HepG2 (cell line): Measurements from ENCODE around the gene ANKRD37. TPM values are rescaled to one million over a fixed set of nuclear protein-coding genes. Genes with fewer than 3 reads are reported as not detected.

Experiments used
- ATAC-seq: fragments of 200-7000 bp; cut with Tn5 transposase; 3 replicates; pipeline ENCODE4 v1.9.1; 2020; ENCODE audit warnings: mild to moderate bottlenecking, moderate library complexity
- BruUV-seq: library from RNA; stranded (reverse); fragments of 400-500 nt; replicated peaks from 2 replicates; lab custom pipeline; 2021; lab: Mats Ljungman, UMichigan
- CTCF ChIA-PET: fragments of 300-600 bp; formaldehyde crosslinking; extraction: SDS; loops from one replicate; lab custom pipeline; 2021; ENCODE audit warnings: low total read pairs, inconsistent platforms, low intra/inter-chr PET ratio; lab: Yijun Ruan, JAX
- POLR2A ChIA-PET: fragments of 350-600 bp; sonication (Branson Sonifier 250); formaldehyde crosslinking; loops from one replicate; lab custom pipeline; 2020; ENCODE audit warnings: antibody characterized with exemption, inconsistent platforms; lab: Yijun Ruan, JAX
- DNase-seq: peaks from one replicate; pipeline ENCODE4 v3.0.0-alpha.2; 2015; ENCODE audit warnings: low spot score
- FAIRE-seq: peaks from 3 replicates; lab custom pipeline; 2011; peaks lifted over from hg19 to GRCh38; lab: Jason Lieb, UNC
- H2AFZ ChIP-seq: one replicate; pipeline ENCODE4 v1.6.1; 2011; ENCODE audit warnings: low read length, inconsistent platforms
- H3K27ac ChIP-seq: fragments of 300-600 bp; 3 replicates; pipeline ENCODE4 v1.8.0; 2011; ENCODE audit warnings: mixed run types, mild to moderate bottlenecking, mixed read lengths, low read length, inconsistent platforms; ENCODE audit not compliant: insufficient read depth; ENCODE audit errors: extremely low read length
- H3K27me3 ChIP-seq, 2 experiments: fragments of 200-600 bp in 1 of 2; 2 replicates in 1 of 2; 3 replicates in 1 of 2; pipeline versions ENCODE4 v1.6.0 to v1.8.0; 2011; ENCODE audit warnings: low read length in 2 of 2, mild to moderate bottlenecking in 2 of 2, moderate library complexity in 2 of 2, inconsistent platforms in 1 of 2; ENCODE audit not compliant: insufficient read depth in 2 of 2, control insufficient read depth in 1 of 2
- H3K36me3 ChIP-seq, 2 experiments: fragments of 200-600 bp in 1 of 2; replicated peaks in 1 of 2; 2 replicates in 1 of 2; 3 replicates in 1 of 2; pipeline versions ENCODE4 v1.5.1 to v1.8.0; 2011; ENCODE audit warnings: low read length in 2 of 2, inconsistent platforms in 1 of 2; ENCODE audit not compliant: insufficient read depth in 2 of 2, control insufficient read depth in 1 of 2
- H3K4me1 ChIP-seq: 2 replicates; pipeline ENCODE4 v1.5.1; 2012; ENCODE audit warnings: low read length, inconsistent platforms; ENCODE audit not compliant: insufficient read depth
- H3K4me2 ChIP-seq: 2 replicates; pipeline ENCODE4 v1.6.0; 2011; ENCODE audit warnings: low read depth, low read length, inconsistent platforms
- H3K4me3 ChIP-seq, 3 experiments: fragments of 200-600 bp in 1 of 3; sonication (generic), shearing (Covaris generic) in 1 of 3; replicated peaks in 1 of 3; 2 replicates each; pipeline ENCODE4 v1.5.1; 2011 to 2016; ENCODE audit warnings: low read length in 3 of 3, inconsistent platforms in 2 of 3, low read depth in 2 of 3, mild to moderate bottlenecking in 2 of 3, control low read depth in 1 of 3, mixed read lengths in 1 of 3; ENCODE audit not compliant: insufficient read depth in 1 of 3
- H3K79me2 ChIP-seq: one replicate; pipeline ENCODE4 v1.6.1; 2011; ENCODE audit warnings: low read length, inconsistent platforms; ENCODE audit not compliant: insufficient read depth
- H3K9ac ChIP-seq: 2 replicates; pipeline ENCODE4 v1.6.0; 2011; ENCODE audit warnings: mild to moderate bottlenecking, low read depth, low read length, inconsistent platforms; ENCODE audit not compliant: insufficient read depth
- H3K9me3 ChIP-seq: 2 replicates; pipeline ENCODE4 v1.5.1; 2012; ENCODE audit warnings: mild to moderate bottlenecking, low read length
- H4K20me1 ChIP-seq: 2 replicates; pipeline ENCODE4 v1.6.0; 2011; ENCODE audit warnings: inconsistent platforms, mild to moderate bottlenecking, low read length, moderate library complexity; ENCODE audit not compliant: insufficient read depth
- IRF2 ChIP-seq: IDR thresholded peaks from 2 replicates; pipeline ENCODE4 v1.6.1; 2018; ENCODE audit warnings: missing genetic modification reagents, missing compliant biosample characterization
- MEIS2 ChIP-seq: sonication (generic); formaldehyde crosslinking; IDR thresholded peaks from 2 replicates; pipeline ENCODE4 v1.9.0; 2021; ENCODE audit warnings: mild to moderate bottlenecking, missing genetic modification reagents
- PAX8 ChIP-seq: sonication (generic); formaldehyde crosslinking; IDR thresholded peaks from 2 replicates; pipeline ENCODE4 v1.8.0; 2022; ENCODE audit warnings: mild to moderate bottlenecking, missing genetic modification reagents, borderline replicate concordance
- PTBP1 ChIP-seq: fragments of 200-400 bp; formaldehyde crosslinking; IDR thresholded peaks from 2 replicates; pipeline ENCODE4 v1.6.1; 2018; ENCODE audit warnings: low read length, low read depth; ENCODE audit not compliant: poor library complexity, severe bottlenecking
- TEAD3 ChIP-seq: optimal IDR thresholded peaks from 2 replicates; pipeline ENCODE3; 2016; ENCODE audit warnings: borderline replicate concordance
- ZNF143 ChIP-seq: sonication (generic); formaldehyde crosslinking; IDR thresholded peaks from 2 replicates; pipeline ENCODE4 v1.4.0; 2020; ENCODE audit warnings: missing genetic modification reagents
- ZNF180 ChIP-seq: sonication (generic); formaldehyde crosslinking; IDR thresholded peaks from 2 replicates; pipeline ENCODE4 v1.4.0; 2020; ENCODE audit warnings: low read depth, missing genetic modification reagents, borderline replicate concordance
- ZNF253 ChIP-seq: sonication (generic); formaldehyde crosslinking; IDR thresholded peaks from 2 replicates; pipeline ENCODE4 v1.8.0; 2022; ENCODE audit warnings: mild to moderate bottlenecking, missing genetic modification reagents, borderline replicate concordance
- ZNF549 ChIP-seq: sonication (generic); formaldehyde crosslinking; IDR thresholded peaks from 2 replicates; pipeline ENCODE4 v1.5.0; 2020; ENCODE audit warnings: missing genetic modification reagents
- ZNF737 ChIP-seq: sonication (generic); formaldehyde crosslinking; IDR thresholded peaks from 2 replicates; pipeline ENCODE4 v1.5.0; 2020; ENCODE audit warnings: missing genetic modification reagents, mild to moderate bottlenecking, borderline replicate concordance
- WGBS: methylation state at CpG from one replicate; pipeline ENCODE4 v1.1.6; 2017; ENCODE audit warnings: low lambda C conversion rate; 5-methylcytosine and 5-hydroxymethylcytosine counted together
- in situ Hi-C: cut with HindIII; loops from 2 replicates; pipeline ENCODE4 v1.10.0; 2017; ENCODE audit warnings: low pct_unique_long_range_greater_than_20kb; ENCODE audit not compliant: extremely low pct_ligation_motif_present
- intact Hi-C: fragments of 100-400 bp; cut with micrococcal nuclease; formaldehyde crosslinking; loops from one replicate; pipeline ENCODE4 v1.10.0; 2022; ENCODE audit not compliant: unreplicated experiment
- polyA plus RNA-seq, 8 experiments: library from polyadenylated mRNA; depleted of rRNA in 3 of 8; stranded (reverse) in 7 of 8; unstranded in 1 of 8; fragments of >200 nt; fragmentation: Illumina TruSeq in 4 of 8; extraction: Trizol in 4 of 8; gene quantifications; 2 replicates each; pipeline versions ENCODE4 v1.2.1 to v1.2.3, GENCODE V29; 2011 to 2016; ENCODE audit warnings: low read depth in 4 of 8, missing spikeins in 1 of 8, mixed read lengths in 1 of 8; ENCODE audit not compliant: insufficient read depth in 1 of 8
- total RNA-seq, 5 experiments: library from RNA; depleted of rRNA; stranded (reverse); fragments of >200 nt; fragmentation: Illumina TruSeq; extraction: Trizol; gene quantifications; 2 replicates each; pipeline ENCODE4 v1.2.3, GENCODE V29; 2016; ENCODE audit warnings: low read depth in 1 of 5
- TF ChIP-seq, protein P1 (sequence below): sonication (generic); formaldehyde crosslinking; IDR thresholded peaks from 2 replicates; pipeline ENCODE4 v1.5.0; 2020; ENCODE audit warnings: mild to moderate bottlenecking, missing genetic modification reagents
- TF ChIP-seq, protein P2 (sequence below): sonication (generic); formaldehyde crosslinking; IDR thresholded peaks from 2 replicates; pipeline ENCODE4 v1.4.0; 2020; ENCODE audit warnings: mild to moderate bottlenecking, low read depth, missing genetic modification reagents

Gene ANKRD37
- total and polyA plus RNA-seq, 2 of the 13 experiments (the other 11 are each of a cell fraction or from before 2014, with no cell fraction given), result 2.2 to 51.4 TPM

DNA sequence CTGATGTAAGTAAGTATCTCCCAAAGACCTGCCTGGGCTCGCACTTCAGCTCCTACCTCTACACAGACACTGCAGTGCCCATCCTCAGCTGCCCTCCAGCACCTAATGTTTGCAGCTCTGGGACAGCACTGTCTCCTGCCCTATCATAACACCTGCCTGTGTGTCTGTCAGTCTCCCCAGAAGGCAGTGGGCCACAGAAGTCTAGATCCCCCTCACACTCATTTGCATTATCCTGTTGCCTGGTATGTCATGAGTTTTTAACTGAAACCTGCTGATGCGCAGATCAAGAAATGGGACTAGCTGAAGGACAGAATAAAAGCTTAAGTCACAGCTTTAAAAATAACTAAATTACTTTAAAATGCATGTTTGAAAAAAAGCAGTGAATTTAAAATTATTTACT is 43.9 kb upstream of the ANKRD37 start:
- no peak overlapping the region for H2AFZ ChIP-seq
- H4K20me1 ChIP-seq, result no peaks in the 10 kb centered on the region
- intact Hi-C loops (no loop called here), in situ Hi-C loops (no loop called here)
- H3K27me3 ChIP-seq, result no peaks in the 10 kb centered on the region
- no peak overlapping the region for H3K4me3 ChIP-seq
- ChIA-PET CTCF (no interaction called here), POLR2A (no interaction called here)
- 96% methylated on average over 2 of the region's 2 CpGs for WGBS
- TF ChIP-seq ZNF549 (no peak), ZNF737 (CRISPR knock-in tag) (no peak), TEAD3 (no peak), MEIS2 (no peak), IRF2 (CRISPR knock-in tag) (no peak), ZNF180 (CRISPR knock-in tag) (no peak), ZNF143 (CRISPR knock-in tag) (no peak), PTBP1 (no peak), ZNF253 (CRISPR knock-in tag) (no peak), PAX8 (CRISPR knock-in tag) (no peak)
- TF ChIP-seq, protein P1, sequence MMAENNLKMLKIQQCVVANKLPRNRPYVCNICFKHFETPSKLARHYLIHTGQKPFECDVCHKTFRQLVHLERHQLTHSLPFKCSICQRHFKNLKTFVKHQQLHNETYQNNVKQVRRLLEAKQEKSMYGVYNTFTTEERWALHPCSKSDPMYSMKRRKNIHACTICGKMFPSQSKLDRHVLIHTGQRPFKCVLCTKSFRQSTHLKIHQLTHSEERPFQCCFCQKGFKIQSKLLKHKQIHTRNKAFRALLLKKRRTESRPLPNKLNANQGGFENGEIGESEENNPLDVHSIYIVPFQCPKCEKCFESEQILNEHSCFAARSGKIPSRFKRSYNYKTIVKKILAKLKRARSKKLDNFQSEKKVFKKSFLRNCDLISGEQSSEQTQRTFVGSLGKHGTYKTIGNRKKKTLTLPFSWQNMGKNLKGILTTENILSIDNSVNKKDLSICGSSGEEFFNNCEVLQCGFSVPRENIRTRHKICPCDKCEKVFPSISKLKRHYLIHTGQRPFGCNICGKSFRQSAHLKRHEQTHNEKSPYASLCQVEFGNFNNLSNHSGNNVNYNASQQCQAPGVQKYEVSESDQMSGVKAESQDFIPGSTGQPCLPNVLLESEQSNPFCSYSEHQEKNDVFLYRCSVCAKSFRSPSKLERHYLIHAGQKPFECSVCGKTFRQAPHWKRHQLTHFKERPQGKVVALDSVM, result no peak
- TF ChIP-seq, protein P2, sequence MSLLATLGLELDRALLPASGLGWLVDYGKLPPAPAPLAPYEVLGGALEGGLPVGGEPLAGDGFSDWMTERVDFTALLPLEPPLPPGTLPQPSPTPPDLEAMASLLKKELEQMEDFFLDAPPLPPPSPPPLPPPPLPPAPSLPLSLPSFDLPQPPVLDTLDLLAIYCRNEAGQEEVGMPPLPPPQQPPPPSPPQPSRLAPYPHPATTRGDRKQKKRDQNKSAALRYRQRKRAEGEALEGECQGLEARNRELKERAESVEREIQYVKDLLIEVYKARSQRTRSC (CRISPR knock-in tag), result no peak
- H3K9ac ChIP-seq, result no peak overlapping the region
- no peaks in the 10 kb centered on the region for H3K79me2 ChIP-seq
- no TSS peak for BruUV-seq
- no peaks in the 10 kb centered on the region for H3K9me3 ChIP-seq
- H3K4me2 ChIP-seq, result no peak overlapping the region
- FAIRE-seq (no peak), DNase-seq (no peak), ATAC-seq (no peak)
- H3K27ac ChIP-seq, result no peak overlapping the region
- H3K4me1 ChIP-seq, result no peaks in the 10 kb centered on the region
- peaks cover 14 to 45% of the 10 kb centered on the region in 2 experiments; a peak in 4 of 5 replicates for H3K36me3 ChIP-seq
